HepG2 (cell line): Measurements from ENCODE around the gene TOP3B. TPM values are rescaled to one million over a fixed set of nuclear protein-coding genes. Genes with fewer than 3 reads are reported as not detected.

Experiments used
- ASH2L ChIP-seq: fragments of 300-600, 200-600 bp; sonication (generic); IDR thresholded peaks from 2 replicates; pipeline ENCODE4 v1.7.0; 2017; ENCODE audit warnings: low read depth, mild to moderate bottlenecking, moderate library complexity, mixed read lengths, low read length; ENCODE audit not compliant: insufficient read length
- DNMT1 ChIP-seq: sonication (generic); formaldehyde crosslinking; IDR thresholded peaks from 2 replicates; pipeline ENCODE4 v1.5.1; 2020; ENCODE audit warnings: mild to moderate bottlenecking, missing genetic modification reagents
- HES4 ChIP-seq: sonication (generic); formaldehyde crosslinking; IDR thresholded peaks from 2 replicates; pipeline ENCODE4 v1.9.0; 2021; ENCODE audit warnings: mild to moderate bottlenecking, missing genetic modification reagents, borderline replicate concordance
- HMG20B ChIP-seq: conservative IDR thresholded peaks from 2 replicates; pipeline ENCODE4 v1.6.1; 2016; ENCODE audit warnings: missing genetic modification reagents, missing compliant biosample characterization
- MAZ ChIP-seq, 2 experiments: sonication (generic) in 1 of 2; formaldehyde crosslinking in 1 of 2; IDR thresholded peaks; 2 replicates each; pipeline versions ENCODE4 v1.5.0 to v1.6.1; 2012 to 2020; ENCODE audit warnings: low read depth in 2 of 2, mild to moderate bottlenecking in 2 of 2, borderline replicate concordance in 1 of 2, improper control_type of control experiment in 1 of 2, low read length in 1 of 2, missing genetic modification reagents in 1 of 2, moderate library complexity in 1 of 2
- MEF2D ChIP-seq: sonication (generic); formaldehyde crosslinking; IDR thresholded peaks from 2 replicates; pipeline ENCODE4 v1.5.1; 2020; ENCODE audit warnings: mild to moderate bottlenecking, missing genetic modification reagents
- MXI1 ChIP-seq: IDR thresholded peaks from 3 replicates; pipeline ENCODE4 v1.6.1; 2012; ENCODE audit warnings: low read depth, low read length, inconsistent platforms, borderline replicate concordance
- PITX1 ChIP-seq: sonication (generic); formaldehyde crosslinking; IDR thresholded peaks from 2 replicates; pipeline ENCODE4 v1.5.1; 2020; ENCODE audit warnings: mild to moderate bottlenecking, missing genetic modification reagents
- SMC3 ChIP-seq: IDR thresholded peaks from 2 replicates; pipeline ENCODE4 v1.6.1; 2011; ENCODE audit warnings: low read length, improper control_type of control experiment
- ZFX ChIP-seq: sonication (generic); formaldehyde crosslinking; IDR thresholded peaks from 2 replicates; pipeline ENCODE4 v1.4.0; 2020; ENCODE audit warnings: mild to moderate bottlenecking, low read depth, missing genetic modification reagents, moderate library complexity
- ZNF790 ChIP-seq: sonication (generic); formaldehyde crosslinking; IDR thresholded peaks from 2 replicates; pipeline ENCODE4 v1.8.0; 2022; ENCODE audit warnings: missing genetic modification reagents, mild to moderate bottlenecking, borderline replicate concordance
- ZNF792 ChIP-seq: IDR thresholded peaks from 2 replicates; pipeline ENCODE4 v1.6.1; 2016
- ZNF878 ChIP-seq: sonication (generic); formaldehyde crosslinking; IDR thresholded peaks from 2 replicates; pipeline ENCODE4 v1.8.1; 2023; ENCODE audit warnings: mild to moderate bottlenecking, missing genetic modification reagents, moderate library complexity
- ZSCAN31 ChIP-seq: sonication (generic); formaldehyde crosslinking; IDR thresholded peaks from 2 replicates; pipeline ENCODE4 v1.5.0; 2020; ENCODE audit warnings: low read depth, mild to moderate bottlenecking, missing genetic modification reagents
- polyA plus RNA-seq, 8 experiments: library from polyadenylated mRNA; depleted of rRNA in 3 of 8; stranded (reverse) in 7 of 8; unstranded in 1 of 8; fragments of >200 nt; fragmentation: Illumina TruSeq in 4 of 8; extraction: Trizol in 4 of 8; gene quantifications; 2 replicates each; pipeline versions ENCODE4 v1.2.1 to v1.2.3, GENCODE V29; 2011 to 2016; ENCODE audit warnings: low read depth in 4 of 8, missing spikeins in 1 of 8, mixed read lengths in 1 of 8; ENCODE audit not compliant: insufficient read depth in 1 of 8
- total RNA-seq, 5 experiments: library from RNA; depleted of rRNA; stranded (reverse); fragments of >200 nt; fragmentation: Illumina TruSeq; extraction: Trizol; gene quantifications; 2 replicates each; pipeline ENCODE4 v1.2.3, GENCODE V29; 2016; ENCODE audit warnings: low read depth in 1 of 5
- TF ChIP-seq, protein P1 (sequence below): fragments of 450-650 bp; IDR thresholded peaks from 2 replicates; pipeline ENCODE4 v1.6.1; 2017; ENCODE audit warnings: mild to moderate bottlenecking
- TF ChIP-seq, protein P2 (sequence below): sonication (generic); formaldehyde crosslinking; IDR thresholded peaks from 2 replicates; pipeline ENCODE4 v1.4.0; 2020; ENCODE audit warnings: missing genetic modification reagents, borderline replicate concordance
- TF ChIP-seq, protein P3 (sequence below): IDR thresholded peaks from 2 replicates; pipeline ENCODE4 v1.6.1; 2012; ENCODE audit warnings: low read length, improper control_type of control experiment

Gene TOP3B
- total and polyA plus RNA-seq, 2 of the 13 experiments (the other 11 are each of a cell fraction or from before 2014, with no cell fraction given): 28.5 to 29.7 TPM

DNA sequence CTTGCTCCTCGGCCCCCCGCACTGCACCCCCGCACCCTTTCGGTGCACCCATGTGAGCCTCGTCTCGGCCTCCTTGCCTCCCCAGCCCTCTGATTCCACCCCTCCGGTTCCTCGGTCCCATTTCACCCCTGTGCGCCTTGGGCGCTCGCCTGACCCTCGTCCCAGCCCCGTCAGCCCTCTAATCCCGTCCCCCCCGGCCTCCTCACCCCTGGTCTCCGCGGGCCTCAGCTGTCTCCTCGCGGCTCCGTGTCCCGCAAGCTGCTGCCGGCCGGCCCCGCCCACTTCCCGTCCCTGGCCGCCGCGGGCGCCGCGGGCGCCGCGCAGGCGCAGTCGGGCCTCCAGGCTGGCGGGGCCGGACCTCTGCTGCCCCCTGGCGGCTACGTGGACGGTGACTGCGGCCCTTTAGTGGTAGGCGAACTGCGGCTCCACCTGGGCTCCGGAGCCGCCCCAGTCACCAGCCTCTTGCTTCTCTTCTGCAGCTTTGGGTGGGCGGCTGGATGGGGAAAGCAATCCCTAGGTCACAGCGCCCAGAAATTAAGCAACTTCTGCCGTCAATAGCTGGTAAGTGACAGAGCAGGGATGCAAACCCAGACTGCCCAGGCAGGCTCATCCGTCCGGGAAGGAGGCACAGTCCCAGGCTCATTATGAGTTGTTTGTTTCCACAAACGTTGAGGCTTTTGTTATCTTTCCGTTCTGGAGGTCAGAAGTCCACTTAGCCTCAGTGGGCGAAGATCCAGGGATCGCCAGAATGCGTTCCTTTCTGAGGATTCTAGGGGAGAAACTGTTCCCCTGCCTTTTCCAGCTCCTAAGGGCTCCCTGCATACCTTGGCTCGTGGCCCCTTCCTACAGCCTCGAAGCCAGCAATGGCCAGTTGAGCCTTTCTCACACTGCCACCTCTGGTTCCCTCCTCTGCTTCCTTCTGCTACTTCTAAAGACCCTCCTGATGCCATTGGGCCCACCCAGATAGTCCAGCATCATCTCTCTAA lies 29.7 kb downstream of the TOP3B start, which contains the start of gene PPM1F (continued):
- TF ChIP-seq, protein P1, sequence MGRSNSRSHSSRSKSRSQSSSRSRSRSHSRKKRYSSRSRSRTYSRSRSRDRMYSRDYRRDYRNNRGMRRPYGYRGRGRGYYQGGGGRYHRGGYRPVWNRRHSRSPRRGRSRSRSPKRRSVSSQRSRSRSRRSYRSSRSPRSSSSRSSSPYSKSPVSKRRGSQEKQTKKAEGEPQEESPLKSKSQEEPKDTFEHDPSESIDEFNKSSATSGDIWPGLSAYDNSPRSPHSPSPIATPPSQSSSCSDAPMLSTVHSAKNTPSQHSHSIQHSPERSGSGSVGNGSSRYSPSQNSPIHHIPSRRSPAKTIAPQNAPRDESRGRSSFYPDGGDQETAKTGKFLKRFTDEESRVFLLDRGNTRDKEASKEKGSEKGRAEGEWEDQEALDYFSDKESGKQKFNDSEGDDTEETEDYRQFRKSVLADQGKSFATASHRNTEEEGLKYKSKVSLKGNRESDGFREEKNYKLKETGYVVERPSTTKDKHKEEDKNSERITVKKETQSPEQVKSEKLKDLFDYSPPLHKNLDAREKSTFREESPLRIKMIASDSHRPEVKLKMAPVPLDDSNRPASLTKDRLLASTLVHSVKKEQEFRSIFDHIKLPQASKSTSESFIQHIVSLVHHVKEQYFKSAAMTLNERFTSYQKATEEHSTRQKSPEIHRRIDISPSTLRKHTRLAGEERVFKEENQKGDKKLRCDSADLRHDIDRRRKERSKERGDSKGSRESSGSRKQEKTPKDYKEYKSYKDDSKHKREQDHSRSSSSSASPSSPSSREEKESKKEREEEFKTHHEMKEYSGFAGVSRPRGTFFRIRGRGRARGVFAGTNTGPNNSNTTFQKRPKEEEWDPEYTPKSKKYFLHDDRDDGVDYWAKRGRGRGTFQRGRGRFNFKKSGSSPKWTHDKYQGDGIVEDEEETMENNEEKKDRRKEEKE: no peak
- TF ChIP-seq ZSCAN31 (CRISPR knock-in tag) (no peak), HMG20B (CRISPR knock-in tag) (no peak), ZNF790 (CRISPR knock-in tag) (no peak), ZFX (peak; percentile 80), PITX1 (CRISPR knock-in tag) (no peak), MXI1 (peak; percentile 48; the same call in 1 of the 3 replicates), DNMT1 (0 out of 2 replicates have a peak, but pooled peaks have one; percentile 39), ZNF792 (no peak), MEF2D (CRISPR knock-in tag) (no peak), ASH2L (peak; percentile 43), SMC3 (peak; percentile 9; the same call in 1 of the 2 replicates), MAZ (IDR thresholded peaks at IDR 0.05; ENCODE audit: borderline replicate concordance, low read depth, low read length) (0 out of 2 replicates have a peak, but pooled peaks have one; percentile 18), MAZ (CRISPR knock-in tag; IDR thresholded peaks at IDR 0.05; ENCODE audit: low read depth) (0 out of 2 replicates have a peak, but pooled peaks have one; percentile 50), HES4 (CRISPR knock-in tag) (no peak), ZNF878 (CRISPR knock-in tag) (no peak)
- TF ChIP-seq, protein P2, sequence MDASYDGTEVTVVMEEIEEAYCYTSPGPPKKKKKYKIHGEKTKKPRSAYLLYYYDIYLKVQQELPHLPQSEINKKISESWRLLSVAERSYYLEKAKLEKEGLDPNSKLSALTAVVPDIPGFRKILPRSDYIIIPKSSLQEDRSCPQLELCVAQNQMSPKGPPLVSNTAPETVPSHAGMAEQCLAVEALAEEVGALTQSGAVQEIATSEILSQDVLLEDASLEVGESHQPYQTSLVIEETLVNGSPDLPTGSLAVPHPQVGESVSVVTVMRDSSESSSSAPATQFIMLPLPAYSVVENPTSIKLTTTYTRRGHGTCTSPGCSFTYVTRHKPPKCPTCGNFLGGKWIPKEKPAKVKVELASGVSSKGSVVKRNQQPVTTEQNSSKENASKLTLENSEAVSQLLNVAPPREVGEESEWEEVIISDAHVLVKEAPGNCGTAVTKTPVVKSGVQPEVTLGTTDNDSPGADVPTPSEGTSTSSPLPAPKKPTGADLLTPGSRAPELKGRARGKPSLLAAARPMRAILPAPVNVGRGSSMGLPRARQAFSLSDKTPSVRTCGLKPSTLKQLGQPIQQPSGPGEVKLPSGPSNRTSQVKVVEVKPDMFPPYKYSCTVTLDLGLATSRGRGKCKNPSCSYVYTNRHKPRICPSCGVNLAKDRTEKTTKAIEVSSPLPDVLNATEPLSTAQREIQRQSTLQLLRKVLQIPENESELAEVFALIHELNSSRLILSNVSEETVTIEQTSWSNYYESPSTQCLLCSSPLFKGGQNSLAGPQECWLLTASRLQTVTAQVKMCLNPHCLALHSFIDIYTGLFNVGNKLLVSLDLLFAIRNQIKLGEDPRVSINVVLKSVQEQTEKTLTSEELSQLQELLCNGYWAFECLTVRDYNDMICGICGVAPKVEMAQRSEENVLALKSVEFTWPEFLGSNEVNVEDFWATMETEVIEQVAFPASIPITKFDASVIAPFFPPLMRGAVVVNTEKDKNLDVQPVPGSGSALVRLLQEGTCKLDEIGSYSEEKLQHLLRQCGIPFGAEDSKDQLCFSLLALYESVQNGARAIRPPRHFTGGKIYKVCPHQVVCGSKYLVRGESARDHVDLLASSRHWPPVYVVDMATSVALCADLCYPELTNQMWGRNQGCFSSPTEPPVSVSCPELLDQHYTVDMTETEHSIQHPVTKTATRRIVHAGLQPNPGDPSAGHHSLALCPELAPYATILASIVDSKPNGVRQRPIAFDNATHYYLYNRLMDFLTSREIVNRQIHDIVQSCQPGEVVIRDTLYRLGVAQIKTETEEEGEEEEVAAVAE (CRISPR knock-in tag): no peak
- TF ChIP-seq, protein P3, sequence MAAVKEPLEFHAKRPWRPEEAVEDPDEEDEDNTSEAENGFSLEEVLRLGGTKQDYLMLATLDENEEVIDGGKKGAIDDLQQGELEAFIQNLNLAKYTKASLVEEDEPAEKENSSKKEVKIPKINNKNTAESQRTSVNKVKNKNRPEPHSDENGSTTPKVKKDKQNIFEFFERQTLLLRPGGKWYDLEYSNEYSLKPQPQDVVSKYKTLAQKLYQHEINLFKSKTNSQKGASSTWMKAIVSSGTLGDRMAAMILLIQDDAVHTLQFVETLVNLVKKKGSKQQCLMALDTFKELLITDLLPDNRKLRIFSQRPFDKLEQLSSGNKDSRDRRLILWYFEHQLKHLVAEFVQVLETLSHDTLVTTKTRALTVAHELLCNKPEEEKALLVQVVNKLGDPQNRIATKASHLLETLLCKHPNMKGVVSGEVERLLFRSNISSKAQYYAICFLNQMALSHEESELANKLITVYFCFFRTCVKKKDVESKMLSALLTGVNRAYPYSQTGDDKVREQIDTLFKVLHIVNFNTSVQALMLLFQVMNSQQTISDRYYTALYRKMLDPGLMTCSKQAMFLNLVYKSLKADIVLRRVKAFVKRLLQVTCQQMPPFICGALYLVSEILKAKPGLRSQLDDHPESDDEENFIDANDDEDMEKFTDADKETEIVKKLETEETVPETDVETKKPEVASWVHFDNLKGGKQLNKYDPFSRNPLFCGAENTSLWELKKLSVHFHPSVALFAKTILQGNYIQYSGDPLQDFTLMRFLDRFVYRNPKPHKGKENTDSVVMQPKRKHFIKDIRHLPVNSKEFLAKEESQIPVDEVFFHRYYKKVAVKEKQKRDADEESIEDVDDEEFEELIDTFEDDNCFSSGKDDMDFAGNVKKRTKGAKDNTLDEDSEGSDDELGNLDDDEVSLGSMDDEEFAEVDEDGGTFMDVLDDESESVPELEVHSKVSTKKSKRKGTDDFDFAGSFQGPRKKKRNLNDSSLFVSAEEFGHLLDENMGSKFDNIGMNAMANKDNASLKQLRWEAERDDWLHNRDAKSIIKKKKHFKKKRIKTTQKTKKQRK: no peak
